HUES64 (cell line): Measurements from ENCODE around the gene LVRN.

Experiments
- H3K27ac ChIP-seq: 2 replicates; pipeline ENCODE4 v1.7.0; 2013; ENCODE audit warnings: low read depth, low read length, inconsistent platforms
- H3K27me3 ChIP-seq: 2 replicates; pipeline ENCODE4 v1.6.1; 2013; ENCODE audit warnings: mild to moderate bottlenecking, low read length; ENCODE audit not compliant: insufficient read depth
- H3K36me3 ChIP-seq: 2 replicates; pipeline ENCODE4 v1.6.1; 2013; ENCODE audit warnings: mild to moderate bottlenecking, low read length; ENCODE audit not compliant: insufficient read depth
- H3K4me1 ChIP-seq: 2 replicates; pipeline ENCODE4 v1.6.1; 2013; ENCODE audit warnings: mild to moderate bottlenecking, low read length, moderate library complexity; ENCODE audit not compliant: insufficient read depth
- H3K4me3 ChIP-seq: 2 replicates; pipeline ENCODE4 v1.5.1; 2013; ENCODE audit warnings: mild to moderate bottlenecking, low read length, moderate library complexity
- H3K9ac ChIP-seq: 2 replicates; pipeline ENCODE4 v1.6.1; 2013; ENCODE audit warnings: mild to moderate bottlenecking, low read depth, low read length
- H3K9me3 ChIP-seq: 2 replicates; pipeline ENCODE4 v1.6.1; 2013; ENCODE audit warnings: low read depth, low read length; ENCODE audit not compliant: insufficient read depth
- WGBS: fragments of 150-250, 120-280 bp; methylation state at CpG from one replicate; pipeline ENCODE4 v1.1.7; 2013; ENCODE audit warnings: missing lambda C conversion rate; 5-methylcytosine and 5-hydroxymethylcytosine counted together

LVRN gene

DNA sequence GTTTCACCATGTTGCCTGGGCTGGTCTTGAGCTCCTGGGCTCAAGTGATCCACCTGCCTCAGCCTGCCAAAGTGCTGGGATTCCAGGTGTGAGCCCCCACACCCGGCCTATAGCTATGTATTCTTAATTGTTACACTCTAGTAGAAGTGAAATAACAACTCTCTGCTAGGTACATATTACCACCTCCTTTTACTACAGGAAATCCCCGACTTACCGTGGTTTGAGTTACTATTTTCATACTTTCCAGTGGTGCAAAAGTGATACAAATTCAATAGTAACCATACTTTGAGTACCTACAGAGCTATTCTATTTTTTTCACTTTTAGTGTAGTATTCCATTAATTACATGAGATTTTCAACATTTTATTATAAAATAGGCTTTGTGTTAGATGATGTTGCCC is 70.7 kb downstream of the LVRN start:
- Histone ChIP-seq H3K9ac (no peak overlapping the region), H3K4me1 (peaks cover 8% of the 10 kb centered on the region; the same call in 1 of the 2 replicates), H3K4me3 (no peak overlapping the region), H3K36me3 (no peaks in the 10 kb centered on the region), H3K27me3 (no peaks in the 10 kb centered on the region), H3K27ac (no peak overlapping the region), H3K9me3 (no peaks in the 10 kb centered on the region)
- 88% methylated on average over 3 of the region's 3 CpGs for WGBS

DNA sequence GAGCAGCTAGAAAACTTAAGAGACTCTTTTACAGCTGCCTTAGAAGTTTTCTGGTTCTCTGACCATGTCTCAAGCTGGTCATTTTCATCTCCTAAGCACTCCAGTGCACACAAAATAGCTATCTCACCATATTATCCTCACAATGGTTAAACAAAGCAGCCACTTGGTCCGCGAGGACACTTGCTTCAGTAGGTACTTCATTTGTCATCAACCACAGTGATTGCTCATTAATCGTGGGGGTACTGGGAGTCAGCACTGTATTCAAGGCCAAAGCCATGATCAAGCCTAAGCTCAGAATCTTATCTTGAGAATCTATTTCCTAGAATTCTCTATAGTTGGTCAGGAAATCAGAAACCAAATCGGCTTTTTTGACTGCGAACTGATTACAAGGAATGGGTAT is 72.8 kb downstream of the LVRN start:
- Histone ChIP-seq H3K27ac (no peak overlapping the region), H3K4me3 (no peak overlapping the region)

DNA sequence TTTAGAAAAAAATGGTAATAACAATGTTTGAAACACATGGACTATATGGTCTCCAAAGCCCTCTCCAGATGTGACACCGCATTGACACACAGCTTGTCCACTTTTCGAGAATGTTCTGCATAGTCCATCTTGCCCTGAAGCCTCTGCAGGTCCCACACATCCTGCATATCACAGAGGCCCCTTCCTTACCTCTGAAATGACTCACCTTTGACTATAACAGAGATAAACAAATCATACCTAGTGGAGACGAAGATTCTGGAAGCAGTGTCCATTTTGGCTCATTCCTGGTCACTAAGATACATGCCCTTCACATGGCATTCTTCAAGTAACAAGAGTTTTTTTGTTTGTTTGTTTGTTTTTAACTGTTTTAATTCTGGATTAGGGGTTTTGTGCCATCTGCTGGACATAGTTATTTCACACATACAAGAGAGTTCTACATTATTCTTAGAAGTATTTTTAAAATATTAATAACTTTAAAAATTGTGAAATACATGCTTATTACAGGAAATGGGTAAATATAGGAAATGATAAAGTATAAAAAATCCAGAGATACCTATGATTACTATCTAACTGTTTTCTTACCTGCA is 75.1 kb downstream of the LVRN start:
- Histone ChIP-seq H3K4me1 (peaks cover 8% of the 10 kb centered on the region; the same call in 1 of the 2 replicates), H3K27ac (no peak overlapping the region), H3K36me3 (no peaks in the 10 kb centered on the region), H3K9me3 (no peaks in the 10 kb centered on the region), H3K9ac (no peak overlapping the region), H3K4me3 (no peak overlapping the region), H3K27me3 (no peaks in the 10 kb centered on the region)
- 81% methylated on average over 3 of the region's 3 CpGs for WGBS

More for the DNA sequence above, 72.8 kb downstream of the LVRN start:
- no peaks in the 10 kb centered on the region for H3K36me3 ChIP-seq
- H3K9ac ChIP-seq = no peak overlapping the region
- H3K4me1 ChIP-seq = peaks cover 13% of the 10 kb centered on the region; the same call in 1 of the 2 replicates
- 96% methylated on average over 5 of the region's 5 CpGs for WGBS
- no peaks in the 10 kb centered on the region for H3K27me3 ChIP-seq
- no peaks in the 10 kb centered on the region for H3K9me3 ChIP-seq

GRCh38 chr5:116038817-116039216 is 76.5 kb downstream of the LVRN start:
- no peaks in the 10 kb centered on the region for H3K27me3 ChIP-seq
- no peak overlapping the region for H3K27ac ChIP-seq
- WGBS = 84% methylated on average over 3 of the region's 3 CpGs
- no peak overlapping the region for H3K4me3 ChIP-seq
- 0 out of 2 replicates have a peak, but pooled peaks cover 5% of the 10 kb centered on the region for H3K4me1 ChIP-seq
- no peaks in the 10 kb centered on the region for H3K36me3 ChIP-seq
- no peaks in the 10 kb centered on the region for H3K9me3 ChIP-seq
- H3K9ac ChIP-seq = no peak overlapping the region

DNA sequence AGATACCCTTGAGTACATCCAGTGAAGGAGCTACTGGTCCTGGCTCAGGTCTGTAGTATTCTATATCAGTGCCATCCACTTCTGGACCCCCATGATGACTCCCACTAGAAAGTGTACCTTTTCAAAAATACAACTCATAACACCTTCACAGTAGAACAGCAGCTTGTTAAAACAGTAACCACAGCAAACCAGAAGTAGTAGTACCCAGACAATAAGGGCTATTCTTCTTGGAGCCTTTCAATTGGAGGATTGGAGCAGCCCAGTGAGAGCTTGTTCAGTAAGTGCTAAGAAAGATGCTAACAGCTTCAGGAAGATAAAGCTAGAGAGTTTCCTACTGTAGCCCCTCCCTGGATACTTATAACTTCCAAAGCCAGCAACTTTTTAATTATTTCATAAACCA is 80.1 kb downstream of the LVRN start:
- Histone ChIP-seq H3K4me3 (no peak overlapping the region), H3K27me3 (no peaks in the 10 kb centered on the region), H3K36me3 (no peaks in the 10 kb centered on the region), H3K9ac (no peak overlapping the region), H3K9me3 (no peaks in the 10 kb centered on the region), H3K4me1 (0 out of 2 replicates have a peak, but pooled peaks cover 5% of the 10 kb centered on the region), H3K27ac (no peak overlapping the region)

DNA sequence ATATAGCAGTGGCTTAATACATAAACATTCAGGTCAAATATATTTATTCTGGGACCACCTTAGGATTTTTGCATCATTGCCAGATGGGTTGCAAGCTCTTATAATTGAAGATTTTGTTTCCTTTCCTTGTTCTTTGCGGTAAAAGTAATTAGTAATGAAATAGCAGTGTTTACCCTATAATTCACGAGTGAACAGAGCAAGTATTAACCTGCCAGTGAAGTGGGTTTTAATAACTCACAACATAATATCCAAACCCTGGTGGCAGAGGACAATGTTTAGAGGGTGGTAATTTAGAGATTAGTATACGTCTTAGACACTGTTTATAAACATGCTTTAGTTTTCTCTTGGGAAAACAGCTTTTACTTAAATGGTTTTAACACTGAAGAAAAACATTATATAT is 81.8 kb downstream of the LVRN start:
- Histone ChIP-seq H3K4me3 (no peak overlapping the region), H3K4me1 (0 out of 2 replicates have a peak, but pooled peaks cover under 1% of the 10 kb centered on the region), H3K27me3 (no peaks in the 10 kb centered on the region), H3K36me3 (no peaks in the 10 kb centered on the region), H3K27ac (no peak overlapping the region), H3K9me3 (no peaks in the 10 kb centered on the region), H3K9ac (no peak overlapping the region)
- 100% methylated on average over 1 of the region's 3 CpGs for WGBS

GRCh38 chr5:116045821-116046220 is 83.5 kb downstream of the LVRN start:
- H3K9me3 ChIP-seq = no peaks in the 10 kb centered on the region
- 97% methylated on average over 2 of the region's 2 CpGs for WGBS
- no peak overlapping the region for H3K27ac ChIP-seq
- no peaks in the 10 kb centered on the region for H3K36me3 ChIP-seq
- H3K9ac ChIP-seq = no peak overlapping the region
- no peaks in the 10 kb centered on the region for H3K4me1 ChIP-seq
- no peak overlapping the region for H3K4me3 ChIP-seq
- H3K27me3 ChIP-seq = no peaks in the 10 kb centered on the region

- Histone ChIP-seq H3K4me1 (no peaks in the 10 kb centered on the region), H3K4me3 (no peak overlapping the region), H3K27ac (no peak overlapping the region), H3K9me3 (no peaks in the 10 kb centered on the region), H3K27me3 (no peaks in the 10 kb centered on the region), H3K9ac (no peak overlapping the region), H3K36me3 (no peaks in the 10 kb centered on the region)
- 91% methylated on average over 3 of the region's 3 CpGs for WGBS
Measured at GRCh38 chr5:116046261-116046660, 84.0 kb downstream of the LVRN start.

DNA sequence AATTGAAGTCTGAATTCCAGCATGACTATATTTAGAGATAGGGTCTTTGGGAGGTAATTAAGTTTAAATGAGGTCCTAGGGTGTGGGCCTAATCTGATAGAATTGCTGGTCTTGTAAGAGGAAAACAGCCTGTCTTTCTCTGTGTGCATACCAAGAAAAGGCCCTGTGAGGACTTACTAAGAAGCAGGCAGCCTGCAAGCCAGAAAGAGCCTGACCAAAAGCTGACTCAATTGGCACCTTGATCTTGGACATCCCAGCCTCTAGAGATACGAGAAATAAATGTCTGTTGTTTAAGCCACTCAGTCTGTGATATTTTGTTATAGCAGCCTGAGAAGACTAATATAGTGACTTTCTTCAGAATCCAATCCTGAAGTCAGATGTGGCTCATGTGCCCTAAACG is 84.5 kb downstream of the LVRN start:
- H3K27me3 ChIP-seq = no peaks in the 10 kb centered on the region
- WGBS = 92% methylated on average over 2 of the region's 2 CpGs
- no peak overlapping the region for H3K27ac ChIP-seq
- H3K9me3 ChIP-seq = no peaks in the 10 kb centered on the region
- no peak overlapping the region for H3K4me3 ChIP-seq
- no peaks in the 10 kb centered on the region for H3K4me1 ChIP-seq
- no peaks in the 10 kb centered on the region for H3K36me3 ChIP-seq
- H3K9ac ChIP-seq = no peak overlapping the region

- Histone ChIP-seq H3K9me3 (no peaks in the 10 kb centered on the region), H3K27me3 (no peaks in the 10 kb centered on the region), H3K36me3 (no peaks in the 10 kb centered on the region), H3K27ac (no peak overlapping the region), H3K4me3 (no peak overlapping the region), H3K9ac (no peak overlapping the region), H3K4me1 (no peaks in the 10 kb centered on the region)
- 86% methylated on average over 13 of the region's 13 CpGs for WGBS
Measured at GRCh38 chr5:116058346-116058936, 96.2 kb downstream of the LVRN start.

DNA sequence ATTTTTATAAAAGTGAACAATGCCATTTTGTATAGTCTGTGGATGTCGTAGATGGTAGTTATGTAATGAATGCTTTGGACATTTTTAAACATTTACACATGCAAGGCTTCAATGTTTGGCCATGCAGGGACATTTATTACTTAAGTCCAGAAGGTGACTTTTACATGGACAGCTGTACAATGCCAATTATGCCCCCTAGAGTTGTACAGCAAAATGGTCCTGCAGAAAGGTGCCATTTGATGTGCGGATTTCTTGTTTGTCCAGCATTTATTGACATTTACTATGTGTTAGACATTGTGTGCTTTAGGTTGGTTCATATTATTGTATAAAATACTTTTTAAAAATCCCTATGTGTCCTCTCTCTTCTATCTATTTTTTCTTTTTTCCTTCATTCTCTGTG is 100.1 kb downstream of the LVRN start:
- 96% methylated on average over 2 of the region's 2 CpGs for WGBS
- H3K36me3 ChIP-seq = no peaks in the 10 kb centered on the region

DNA sequence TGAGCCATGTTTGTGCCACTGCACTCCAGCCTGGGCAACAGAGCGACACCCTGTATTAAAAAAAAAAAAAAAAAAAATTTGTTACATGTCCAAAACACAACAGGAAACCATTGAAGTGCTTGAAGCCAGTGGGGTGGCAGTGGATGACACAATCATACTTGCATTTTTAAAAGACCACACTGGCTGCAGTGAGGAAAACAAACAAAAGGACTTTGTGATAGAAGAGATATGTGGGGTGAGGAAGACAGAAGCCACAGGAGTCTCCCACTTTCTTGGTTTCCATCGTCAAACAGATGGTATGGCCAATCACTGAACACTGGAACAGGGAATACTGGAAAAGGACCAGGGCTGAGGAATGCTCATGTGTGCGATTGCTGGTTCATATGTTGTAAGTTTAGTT is 101.7 kb downstream of the LVRN start:
- H3K9me3 ChIP-seq = no peaks in the 10 kb centered on the region
- H3K4me3 ChIP-seq = no peak overlapping the region
- WGBS = 84% methylated on average over 2 of the region's 3 CpGs
- H3K36me3 ChIP-seq = no peaks in the 10 kb centered on the region
- no peak overlapping the region for H3K9ac ChIP-seq
- no peaks in the 10 kb centered on the region for H3K27me3 ChIP-seq
- no peak overlapping the region for H3K27ac ChIP-seq
- no peaks in the 10 kb centered on the region for H3K4me1 ChIP-seq

More for the DNA sequence above, 100.1 kb downstream of the LVRN start:
- no peak overlapping the region for H3K4me3 ChIP-seq
- H3K27ac ChIP-seq = no peak overlapping the region
- no peaks in the 10 kb centered on the region for H3K4me1 ChIP-seq
- H3K27me3 ChIP-seq = no peaks in the 10 kb centered on the region
- H3K9me3 ChIP-seq = no peaks in the 10 kb centered on the region
- H3K9ac ChIP-seq = no peak overlapping the region
